HEK293 (cell line): ENCODE data around the gene KLHL20.
"Not testable (repeated sequence)": the region's sequence is repeated elsewhere in the genome, so short reads cannot be mapped to it uniquely, and the experiment has no call there.

Experiments
- CTCF ChIA-PET: fragments of 350-600 bp; formaldehyde crosslinking; extraction: SDS; loops from one replicate; lab custom pipeline; 2021; ENCODE audit warnings: antibody characterized with exemption; lab: Yijun Ruan, JAX
- POLR2A ChIA-PET: fragments of 300-600 bp; formaldehyde crosslinking; extraction: SDS; loops from one replicate; lab custom pipeline; 2020; ENCODE audit warnings: antibody characterized with exemption, inconsistent platforms; lab: Yijun Ruan, JAX
- H3K27ac ChIP-seq: fragments of 200-500 bp; sonication (Bioruptor generic); 2 replicates; pipeline ENCODE4 v1.5.1; 2014; ENCODE audit warnings: low read depth, low read length, control low read depth, inconsistent platforms; ENCODE audit errors: extremely low read depth
- H3K36me3 ChIP-seq, 2 experiments: fragments of 200-500 bp in 1 of 2; sonication (Bioruptor generic) in 1 of 2; 1 replicate in 1 of 2; 2 replicates in 1 of 2; pipeline ENCODE4 v1.5.1; 2014 to 2017; ENCODE audit warnings: inconsistent platforms in 2 of 2, low read length in 2 of 2; ENCODE audit not compliant: control insufficient read depth in 2 of 2, insufficient read depth in 1 of 2
- H3K4me1 ChIP-seq: fragments of 200-500 bp; sonication (Bioruptor generic); 2 replicates; pipeline ENCODE4 v1.5.1; 2014; ENCODE audit warnings: mild to moderate bottlenecking, low read length, inconsistent platforms; ENCODE audit not compliant: control insufficient read depth, insufficient read depth
- H3K4me3 ChIP-seq: 2 replicates; pipeline ENCODE4 v1.5.1; 2011; ENCODE audit warnings: low read depth, mild to moderate bottlenecking, control low read depth, low read length, moderate library complexity
- H3K9me3 ChIP-seq: fragments of 200-500 bp; sonication (Bioruptor generic); 2 replicates; pipeline ENCODE4 v1.5.1; 2014; ENCODE audit warnings: low read depth, low read length, inconsistent platforms; ENCODE audit not compliant: control insufficient read depth, insufficient read depth
- HOXA7 ChIP-seq: sonication (generic); formaldehyde crosslinking; IDR thresholded peaks from 2 replicates; pipeline ENCODE4 v1.8.1; 2022; ENCODE audit warnings: missing genetic modification reagents, borderline replicate concordance
- HOXC10 ChIP-seq: sonication (generic); formaldehyde crosslinking; IDR thresholded peaks from 2 replicates; pipeline ENCODE4 v1.8.1; 2023; ENCODE audit warnings: mild to moderate bottlenecking, missing genetic modification reagents
- KLF1 ChIP-seq: fragments of 450-650 bp; formaldehyde crosslinking; IDR thresholded peaks from 2 replicates; pipeline ENCODE4 v1.5.1; 2016; ENCODE audit warnings: missing biosample characterization, missing genetic modification characterization
- OSR2 ChIP-seq: fragments of 450-650 bp; formaldehyde crosslinking; IDR thresholded peaks from 2 replicates; pipeline ENCODE4 v1.5.1; 2016; ENCODE audit warnings: missing biosample characterization, missing genetic modification characterization
- SETDB1 ChIP-seq: IDR thresholded peaks from one replicate; pipeline ENCODE4 v1.6.1; 2017; ENCODE audit warnings: mild to moderate bottlenecking, low read length, moderate library complexity, mixed read lengths; ENCODE audit not compliant: insufficient read length
- SP2 ChIP-seq: fragments of 450-650 bp; formaldehyde crosslinking; IDR thresholded peaks from 2 replicates; pipeline ENCODE4 v1.5.1; 2016; ENCODE audit warnings: missing biosample characterization, missing genetic modification characterization
- TCF7L2 ChIP-seq: IDR thresholded peaks from 2 replicates; pipeline ENCODE4 v1.6.1; 2011; ENCODE audit warnings: low read depth, mild to moderate bottlenecking, inconsistent platforms, low read length, moderate library complexity, borderline replicate concordance
- ZBTB7A ChIP-seq: fragments of 450-650 bp; formaldehyde crosslinking; IDR thresholded peaks from 2 replicates; pipeline ENCODE4 v1.5.1; 2016; ENCODE audit warnings: low read depth, missing biosample characterization, missing genetic modification characterization
- ZFHX2 ChIP-seq: fragments of 450-650 bp; formaldehyde crosslinking; conservative IDR thresholded peaks from 2 replicates; pipeline ENCODE4 v1.5.1; 2016; ENCODE audit warnings: missing biosample characterization, missing genetic modification characterization
- ZNF19 ChIP-seq: fragments of 450-650 bp; formaldehyde crosslinking; IDR thresholded peaks from 2 replicates; pipeline ENCODE4; 2016; ENCODE audit warnings: missing biosample characterization, missing genetic modification characterization, low read depth
- ZNF354C ChIP-seq: fragments of 450-650 bp; formaldehyde crosslinking; IDR thresholded peaks from 2 replicates; pipeline ENCODE4 v1.5.1; 2016; ENCODE audit warnings: missing biosample characterization, missing genetic modification characterization, low read depth, borderline replicate concordance
- ZNF560 ChIP-seq: fragments of 450-650 bp; formaldehyde crosslinking; IDR thresholded peaks from 2 replicates; pipeline ENCODE4 v1.5.1; 2017; ENCODE audit warnings: missing biosample characterization, missing genetic modification characterization, borderline replicate concordance
- ZNF768 ChIP-seq: fragments of 450-650 bp; formaldehyde crosslinking; IDR thresholded peaks from 2 replicates; pipeline ENCODE4 v1.5.1; 2018; ENCODE audit warnings: missing biosample characterization, mild to moderate bottlenecking, missing genetic modification characterization
- TF ChIP-seq, protein P1 (sequence below): fragments of 450-650 bp; formaldehyde crosslinking; IDR thresholded peaks from 2 replicates; pipeline ENCODE4 v1.5.1; 2016; ENCODE audit warnings: missing biosample characterization, missing genetic modification characterization
- TF ChIP-seq, protein P2 (sequence below): fragments of 450-650 bp; formaldehyde crosslinking; IDR thresholded peaks from 2 replicates; pipeline ENCODE4 v1.5.1; 2016; ENCODE audit warnings: missing biosample characterization, missing genetic modification characterization
- TF ChIP-seq, protein P3 (sequence below): IDR thresholded peaks from 2 replicates; pipeline ENCODE4 v1.6.1; 2011; ENCODE audit warnings: mild to moderate bottlenecking, low read depth, low read length, borderline replicate concordance
- TF ChIP-seq, protein P4 (sequence below): fragments of 450-650 bp; IDR thresholded peaks from 2 replicates; pipeline ENCODE4 v1.5.1; 2018; ENCODE audit warnings: missing biosample characterization, missing genetic modification characterization
- TF ChIP-seq, protein P5 (sequence below): fragments of 450-650 bp; formaldehyde crosslinking; IDR thresholded peaks from 2 replicates; pipeline ENCODE4 v1.5.1; 2017; ENCODE audit warnings: missing biosample characterization, missing genetic modification characterization
- TF ChIP-seq, protein P6 (sequence below): fragments of 450-650 bp; formaldehyde crosslinking; IDR thresholded peaks from 2 replicates; pipeline ENCODE4 v1.5.1; 2017; ENCODE audit warnings: missing biosample characterization, mild to moderate bottlenecking, missing genetic modification characterization, moderate library complexity

The KLHL20 gene

DNA sequence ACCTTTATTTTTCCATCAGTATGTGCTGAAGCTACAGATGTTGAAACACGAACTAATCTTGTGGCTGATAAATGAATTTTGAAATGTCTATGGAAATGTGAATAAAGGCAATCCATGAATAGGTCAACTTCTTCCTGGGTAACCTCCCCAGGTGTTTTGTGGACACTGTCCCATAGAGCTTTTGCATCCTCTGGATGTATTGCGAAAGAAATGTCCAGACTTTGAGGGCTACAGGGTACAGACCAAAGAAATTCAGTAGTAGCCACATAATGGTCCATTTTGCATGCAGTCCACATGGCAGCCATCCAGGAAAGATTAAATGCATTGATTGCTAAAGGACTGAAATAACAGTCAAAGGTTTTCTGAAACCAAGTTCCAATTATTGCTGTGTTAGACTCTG, 88.2 kb downstream of the KLHL20 start:
- Histone ChIP-seq H3K4me1 (no peaks in the 10 kb centered on the region), H3K9me3 (no peaks in the 10 kb centered on the region), H3K27ac (no peak overlapping the region), H3K36me3 (peaks cover 50 to 75% of the 10 kb centered on the region in 2 experiments), H3K4me3 (no peak overlapping the region)
- no peak for TF ChIP-seq ZNF19 (tag by site-specific recombination)
- TF ChIP-seq SP2 (tag by site-specific recombination) = no peak
- TF ChIP-seq SETDB1 = no peak
- TF ChIP-seq ZBTB7A (tag by site-specific recombination) = no peak
- no peak for TF ChIP-seq ZNF354C (tag by site-specific recombination)
- TF ChIP-seq ZFHX2 (tag by site-specific recombination) = no peak
- ChIA-PET POLR2A (no interaction called here), CTCF (no interaction called here)

DNA sequence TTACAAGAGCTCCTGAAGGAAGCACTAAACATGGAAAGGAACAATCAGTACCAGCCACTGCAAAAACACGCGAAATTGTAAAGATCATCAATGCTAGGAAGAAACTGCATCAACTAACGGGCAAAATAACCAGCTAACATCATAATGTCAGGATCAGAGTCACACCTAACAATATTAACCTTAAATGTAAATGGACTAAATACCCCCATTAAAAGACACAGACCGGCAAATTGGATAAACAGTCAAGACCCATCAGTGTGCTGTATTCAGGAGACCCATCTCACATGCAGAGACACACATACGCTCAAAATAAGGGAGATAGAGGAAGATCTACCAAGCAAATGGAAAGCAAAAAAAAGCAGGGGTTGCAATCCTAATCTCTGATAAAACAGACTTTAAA, 98.9 kb downstream of the KLHL20 start:
- H3K9me3 ChIP-seq, H3K4me3 ChIP-seq, POLR2A ChIA-PET, H3K27ac ChIP-seq, CTCF ChIA-PET, H3K4me1 ChIP-seq: not testable (repeated sequence)
- peaks cover 19 to 22% of the 10 kb centered on the region in 2 experiments; a peak in 2 of 3 replicates for H3K36me3 ChIP-seq

DNA sequence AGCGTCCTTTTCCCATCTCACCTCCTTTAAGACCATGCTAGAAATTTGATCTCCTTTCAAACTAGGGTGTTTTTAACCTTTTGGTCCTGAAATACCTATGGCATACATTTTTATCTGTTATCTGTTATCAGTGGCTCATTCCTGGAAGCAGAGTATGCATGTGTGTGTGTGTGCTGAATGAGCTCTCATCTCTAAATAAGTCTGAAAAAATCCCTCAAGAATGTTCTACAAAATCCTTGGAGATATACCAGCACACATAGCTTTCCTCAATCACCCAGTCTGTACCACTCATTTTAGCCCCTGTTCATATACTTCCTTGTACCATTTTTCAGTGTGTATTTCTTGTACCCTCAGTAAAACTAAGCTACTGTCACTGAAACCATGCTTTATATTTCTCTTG, 103.7 kb downstream of the KLHL20 start:
- Histone ChIP-seq H3K4me3 (no peak overlapping the region), H3K27ac (no peak overlapping the region), H3K9me3 (no peaks in the 10 kb centered on the region), H3K4me1 (no peaks in the 10 kb centered on the region; the same call in 1 of the 2 replicates), H3K36me3 (peaks cover 10 to 21% of the 10 kb centered on the region in 2 experiments; a peak in 2 of 3 replicates)
- ChIA-PET POLR2A (interaction anchor here (1.0 kb wide), 1 partner anchor 50 kb away, joined by 3 read pairs; the partner anchor contains the start of genes GAS5 and ZBTB37), CTCF (interaction anchor here (0.6 to 1.1 kb wide), 2 partner anchors 249 to 340 kb away, joined by 3 read pairs; no protein-coding TSS in a partner anchor)
- TF ChIP-seq ZNF560 (tag by site-specific recombination) = no peak
- TF ChIP-seq, protein P1, sequence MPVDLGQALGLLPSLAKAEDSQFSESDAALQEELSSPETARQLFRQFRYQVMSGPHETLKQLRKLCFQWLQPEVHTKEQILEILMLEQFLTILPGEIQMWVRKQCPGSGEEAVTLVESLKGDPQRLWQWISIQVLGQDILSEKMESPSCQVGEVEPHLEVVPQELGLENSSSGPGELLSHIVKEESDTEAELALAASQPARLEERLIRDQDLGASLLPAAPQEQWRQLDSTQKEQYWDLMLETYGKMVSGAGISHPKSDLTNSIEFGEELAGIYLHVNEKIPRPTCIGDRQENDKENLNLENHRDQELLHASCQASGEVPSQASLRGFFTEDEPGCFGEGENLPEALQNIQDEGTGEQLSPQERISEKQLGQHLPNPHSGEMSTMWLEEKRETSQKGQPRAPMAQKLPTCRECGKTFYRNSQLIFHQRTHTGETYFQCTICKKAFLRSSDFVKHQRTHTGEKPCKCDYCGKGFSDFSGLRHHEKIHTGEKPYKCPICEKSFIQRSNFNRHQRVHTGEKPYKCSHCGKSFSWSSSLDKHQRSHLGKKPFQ (tag by site-specific recombination) = no peak
- TF ChIP-seq, protein P2, sequence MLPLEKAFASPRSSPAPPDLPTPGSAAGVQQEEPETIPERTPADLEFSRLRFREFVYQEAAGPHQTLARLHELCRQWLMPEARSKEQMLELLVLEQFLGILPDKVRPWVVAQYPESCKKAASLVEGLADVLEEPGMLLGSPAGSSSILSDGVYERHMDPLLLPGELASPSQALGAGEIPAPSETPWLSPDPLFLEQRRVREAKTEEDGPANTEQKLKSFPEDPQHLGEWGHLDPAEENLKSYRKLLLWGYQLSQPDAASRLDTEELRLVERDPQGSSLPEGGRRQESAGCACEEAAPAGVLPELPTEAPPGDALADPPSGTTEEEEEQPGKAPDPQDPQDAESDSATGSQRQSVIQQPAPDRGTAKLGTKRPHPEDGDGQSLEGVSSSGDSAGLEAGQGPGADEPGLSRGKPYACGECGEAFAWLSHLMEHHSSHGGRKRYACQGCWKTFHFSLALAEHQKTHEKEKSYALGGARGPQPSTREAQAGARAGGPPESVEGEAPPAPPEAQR = no peak
- no peak for TF ChIP-seq HOXA7 (CRISPR knock-in tag)
- TF ChIP-seq, protein P3, sequence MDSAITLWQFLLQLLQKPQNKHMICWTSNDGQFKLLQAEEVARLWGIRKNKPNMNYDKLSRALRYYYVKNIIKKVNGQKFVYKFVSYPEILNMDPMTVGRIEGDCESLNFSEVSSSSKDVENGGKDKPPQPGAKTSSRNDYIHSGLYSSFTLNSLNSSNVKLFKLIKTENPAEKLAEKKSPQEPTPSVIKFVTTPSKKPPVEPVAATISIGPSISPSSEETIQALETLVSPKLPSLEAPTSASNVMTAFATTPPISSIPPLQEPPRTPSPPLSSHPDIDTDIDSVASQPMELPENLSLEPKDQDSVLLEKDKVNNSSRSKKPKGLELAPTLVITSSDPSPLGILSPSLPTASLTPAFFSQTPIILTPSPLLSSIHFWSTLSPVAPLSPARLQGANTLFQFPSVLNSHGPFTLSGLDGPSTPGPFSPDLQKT = no peak
- TF ChIP-seq KLF1 (tag by site-specific recombination) = no peak

DNA sequence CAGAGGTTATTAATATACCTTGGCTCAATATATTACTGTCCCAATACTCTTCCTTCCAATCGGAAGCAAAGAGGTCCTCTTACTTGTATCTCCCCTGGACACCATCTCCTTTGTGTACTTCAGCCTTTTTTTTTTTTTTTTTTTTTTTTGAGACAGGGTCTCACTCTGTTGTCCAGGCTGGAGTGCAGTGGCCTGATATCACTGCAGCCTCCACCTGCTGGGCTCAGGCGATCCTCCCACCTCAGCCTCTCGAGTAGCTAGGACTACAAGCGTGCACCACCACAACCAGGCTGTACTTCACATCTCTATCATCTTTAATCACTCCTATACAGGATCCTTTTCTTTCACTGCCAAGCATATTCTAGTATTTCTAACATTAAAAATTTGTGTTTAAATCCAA, 106.9 kb downstream of the KLHL20 start:
- H3K27ac ChIP-seq = no peak overlapping the region
- H3K4me1 ChIP-seq = no peaks in the 10 kb centered on the region; the same call in 1 of the 2 replicates
- H3K9me3 ChIP-seq = no peaks in the 10 kb centered on the region
- CTCF ChIA-PET = interaction anchor here (0.6 kb wide), 1 partner anchor 76 kb away, joined by 4 read pairs; no protein-coding TSS in a partner anchor
- POLR2A ChIA-PET = no interaction called here
- H3K4me3 ChIP-seq = no peak overlapping the region
- peaks cover 10 to 21% of the 10 kb centered on the region in 2 experiments; a peak in 2 of 3 replicates for H3K36me3 ChIP-seq
- TF ChIP-seq TCF7L2 (no peak), HOXC10 (CRISPR knock-in tag) (no peak), ZNF768 (tag by site-specific recombination) (no peak), OSR2 (no peak)
- TF ChIP-seq, protein P4, sequence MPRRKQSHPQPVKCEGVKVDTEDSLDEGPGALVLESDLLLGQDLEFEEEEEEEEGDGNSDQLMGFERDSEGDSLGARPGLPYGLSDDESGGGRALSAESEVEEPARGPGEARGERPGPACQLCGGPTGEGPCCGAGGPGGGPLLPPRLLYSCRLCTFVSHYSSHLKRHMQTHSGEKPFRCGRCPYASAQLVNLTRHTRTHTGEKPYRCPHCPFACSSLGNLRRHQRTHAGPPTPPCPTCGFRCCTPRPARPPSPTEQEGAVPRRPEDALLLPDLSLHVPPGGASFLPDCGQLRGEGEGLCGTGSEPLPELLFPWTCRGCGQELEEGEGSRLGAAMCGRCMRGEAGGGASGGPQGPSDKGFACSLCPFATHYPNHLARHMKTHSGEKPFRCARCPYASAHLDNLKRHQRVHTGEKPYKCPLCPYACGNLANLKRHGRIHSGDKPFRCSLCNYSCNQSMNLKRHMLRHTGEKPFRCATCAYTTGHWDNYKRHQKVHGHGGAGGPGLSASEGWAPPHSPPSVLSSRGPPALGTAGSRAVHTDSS (tag by site-specific recombination) = no peak
- TF ChIP-seq, protein P5, sequence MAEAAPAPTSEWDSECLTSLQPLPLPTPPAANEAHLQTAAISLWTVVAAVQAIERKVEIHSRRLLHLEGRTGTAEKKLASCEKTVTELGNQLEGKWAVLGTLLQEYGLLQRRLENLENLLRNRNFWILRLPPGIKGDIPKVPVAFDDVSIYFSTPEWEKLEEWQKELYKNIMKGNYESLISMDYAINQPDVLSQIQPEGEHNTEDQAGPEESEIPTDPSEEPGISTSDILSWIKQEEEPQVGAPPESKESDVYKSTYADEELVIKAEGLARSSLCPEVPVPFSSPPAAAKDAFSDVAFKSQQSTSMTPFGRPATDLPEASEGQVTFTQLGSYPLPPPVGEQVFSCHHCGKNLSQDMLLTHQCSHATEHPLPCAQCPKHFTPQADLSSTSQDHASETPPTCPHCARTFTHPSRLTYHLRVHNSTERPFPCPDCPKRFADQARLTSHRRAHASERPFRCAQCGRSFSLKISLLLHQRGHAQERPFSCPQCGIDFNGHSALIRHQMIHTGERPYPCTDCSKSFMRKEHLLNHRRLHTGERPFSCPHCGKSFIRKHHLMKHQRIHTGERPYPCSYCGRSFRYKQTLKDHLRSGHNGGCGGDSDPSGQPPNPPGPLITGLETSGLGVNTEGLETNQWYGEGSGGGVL (tag by site-specific recombination) = no peak
- TF ChIP-seq, protein P6, sequence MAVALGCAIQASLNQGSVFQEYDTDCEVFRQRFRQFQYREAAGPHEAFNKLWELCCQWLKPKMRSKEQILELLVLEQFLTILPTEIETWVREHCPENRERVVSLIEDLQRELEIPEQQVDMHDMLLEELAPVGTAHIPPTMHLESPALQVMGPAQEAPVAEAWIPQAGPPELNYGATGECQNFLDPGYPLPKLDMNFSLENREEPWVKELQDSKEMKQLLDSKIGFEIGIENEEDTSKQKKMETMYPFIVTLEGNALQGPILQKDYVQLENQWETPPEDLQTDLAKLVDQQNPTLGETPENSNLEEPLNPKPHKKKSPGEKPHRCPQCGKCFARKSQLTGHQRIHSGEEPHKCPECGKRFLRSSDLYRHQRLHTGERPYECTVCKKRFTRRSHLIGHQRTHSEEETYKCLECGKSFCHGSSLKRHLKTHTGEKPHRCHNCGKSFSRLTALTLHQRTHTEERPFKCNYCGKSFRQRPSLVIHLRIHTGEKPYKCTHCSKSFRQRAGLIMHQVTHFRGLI (tag by site-specific recombination) = no peak
